ENCODE data around the gene GRM5.

The GRM5 gene

GRCh38 chr11:88626216-88626615 is 439.6 kb downstream of the GRM5 start:
- H4K91ac ChIP-seq (ENCODE audit: low read depth, low read length, poor library complexity): no peak overlapping the region
- no peak overlapping the region for H2BK15ac ChIP-seq (ENCODE audit: low read length)
- no peak overlapping the region for H3K9ac ChIP-seq (ENCODE audit: low read depth, low read length, poor library complexity)
- H3K14ac ChIP-seq (ENCODE audit: low read length): no peak overlapping the region
- H2AK5ac ChIP-seq (ENCODE audit: low read depth, low read length): no peak overlapping the region
- H4K8ac ChIP-seq (ENCODE audit: low read depth, low read length): no peak overlapping the region
- no peaks in the 10 kb centered on the region for H3K27me3 ChIP-seq (ENCODE audit: control insufficient read depth in 3 of 3, insufficient read depth in 3 of 3, low read depth in 1 of 3, low read length in 3 of 3)
- no peaks in the 10 kb centered on the region for H3K9me3 ChIP-seq (replicated peaks in 1 of 2; ENCODE audit: control insufficient read depth in 2 of 2, insufficient read depth in 1 of 2, low read depth in 1 of 2, low read length in 2 of 2)
- no peak overlapping the region for H3K4me2 ChIP-seq (ENCODE audit: insufficient read depth, low read length, poor library complexity, severe bottlenecking)
- H3K4me1 ChIP-seq (ENCODE audit: control insufficient read depth in 2 of 2, insufficient read depth in 1 of 2, low read depth in 1 of 2, low read length in 2 of 2): peaks cover 0 to under 1% of the 10 kb centered on the region in 2 donors
- no peaks in the 10 kb centered on the region for H3K36me3 ChIP-seq (replicated peaks in 1 of 2; ENCODE audit: control insufficient read depth in 2 of 2, insufficient read depth in 2 of 2, low read length in 2 of 2)
- no peak overlapping the region for H3K23ac ChIP-seq (ENCODE audit: low read depth, low read length, poor library complexity)
- H3K18ac ChIP-seq (ENCODE audit: low read length): no peak overlapping the region
- no peaks in the 10 kb centered on the region for H3K79me1 ChIP-seq (ENCODE audit: low read depth, low read length)
- no peak overlapping the region for H3K4me3 ChIP-seq (ENCODE audit: low read length in 2 of 2)
- DNase-seq (ENCODE audit: low spot score): no peak
- no peak overlapping the region for H2AFZ ChIP-seq (ENCODE audit: low read length)
- H2BK5ac ChIP-seq (ENCODE audit: low read length): no peak overlapping the region
- no peak overlapping the region for H2BK120ac ChIP-seq (ENCODE audit: low read depth, low read length)
- no peak overlapping the region for H2BK12ac ChIP-seq (ENCODE audit: low read length)
- WGBS, 2 donors (ENCODE audit: extremely low coverage in 2 of 2, insufficient read length in 2 of 2, insufficient replicate concordance in 1 of 2): no CpG with 5 or more reads among the region's 4 CpGs
- no peak overlapping the region for H3K27ac ChIP-seq (replicated peaks; ENCODE audit: low read length)
- no peak overlapping the region for H3K4ac ChIP-seq (ENCODE audit: low read length)

DNA sequence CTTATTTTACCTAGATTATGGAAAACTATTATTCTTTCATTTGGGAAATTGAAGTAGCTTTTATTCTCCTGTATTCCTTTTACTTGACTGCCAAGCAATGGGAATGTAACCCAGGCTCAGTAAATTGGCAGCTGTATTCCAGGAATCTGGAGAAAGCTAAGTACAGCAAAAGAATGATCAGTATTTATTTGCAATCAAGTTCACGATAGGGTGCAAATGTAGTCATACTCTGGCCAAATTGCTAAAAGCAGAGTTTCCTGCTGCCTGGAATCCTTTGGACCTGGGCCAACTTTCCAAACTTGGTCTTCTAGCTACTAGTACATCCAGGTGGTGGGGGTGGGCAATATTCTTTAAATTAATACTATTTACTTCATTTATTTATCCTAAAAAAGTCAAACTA is 442.3 kb downstream of the GRM5 start:
- no peaks in the 10 kb centered on the region for H3K79me1 ChIP-seq (ENCODE audit: low read depth, low read length)
- H2BK5ac ChIP-seq (ENCODE audit: low read length): no peak overlapping the region
- no peak overlapping the region for H3K23ac ChIP-seq (ENCODE audit: low read depth, low read length, poor library complexity)
- H3K14ac ChIP-seq (ENCODE audit: low read length): no peak overlapping the region
- no peak overlapping the region for H3K4ac ChIP-seq (ENCODE audit: low read length)
- no peaks in the 10 kb centered on the region for H3K9me3 ChIP-seq (replicated peaks in 1 of 2; ENCODE audit: control insufficient read depth in 2 of 2, insufficient read depth in 1 of 2, low read depth in 1 of 2, low read length in 2 of 2)
- no peak overlapping the region for H2BK15ac ChIP-seq (ENCODE audit: low read length)
- no peaks in the 10 kb centered on the region for H3K27me3 ChIP-seq (ENCODE audit: control insufficient read depth in 3 of 3, insufficient read depth in 3 of 3, low read depth in 1 of 3, low read length in 3 of 3)
- no peak overlapping the region for H3K4me3 ChIP-seq (ENCODE audit: low read length in 2 of 2)
- H2AFZ ChIP-seq (ENCODE audit: low read length): no peak overlapping the region
- H3K18ac ChIP-seq (ENCODE audit: low read length): no peak overlapping the region
- no peak for DNase-seq (ENCODE audit: low spot score)
- no CpG with 5 or more reads among the region's 1 CpG for WGBS, 2 donors (ENCODE audit: extremely low coverage in 2 of 2, insufficient read length in 2 of 2, insufficient replicate concordance in 1 of 2)
- H2BK12ac ChIP-seq (ENCODE audit: low read length): no peak overlapping the region
- no peak overlapping the region for H3K9ac ChIP-seq (ENCODE audit: low read depth, low read length, poor library complexity)
- no peak overlapping the region for H2AK5ac ChIP-seq (ENCODE audit: low read depth, low read length)
- no peak overlapping the region for H3K27ac ChIP-seq (replicated peaks; ENCODE audit: low read length)
- H4K91ac ChIP-seq (ENCODE audit: low read depth, low read length, poor library complexity): no peak overlapping the region
- no peak overlapping the region for H2BK120ac ChIP-seq (ENCODE audit: low read depth, low read length)
- no peaks in the 10 kb centered on the region for H3K36me3 ChIP-seq (replicated peaks in 1 of 2; ENCODE audit: control insufficient read depth in 2 of 2, insufficient read depth in 2 of 2, low read length in 2 of 2)
- no peak overlapping the region for H4K8ac ChIP-seq (ENCODE audit: low read depth, low read length)
- H3K4me2 ChIP-seq (ENCODE audit: insufficient read depth, low read length, poor library complexity, severe bottlenecking): no peak overlapping the region
- H3K4me1 ChIP-seq (ENCODE audit: control insufficient read depth in 2 of 2, insufficient read depth in 1 of 2, low read depth in 1 of 2, low read length in 2 of 2): peaks cover 0 to 4% of the 10 kb centered on the region in 2 donors

- Histone ChIP-seq H4K8ac (ENCODE audit: low read depth, low read length) (no peak overlapping the region), H3K4me1 (ENCODE audit: control insufficient read depth in 2 of 2, insufficient read depth in 1 of 2, low read depth in 1 of 2, low read length in 2 of 2) (peaks cover 0 to 4% of the 10 kb centered on the region in 2 donors), H3K4ac (ENCODE audit: low read length) (no peak overlapping the region), H2BK120ac (ENCODE audit: low read depth, low read length) (no peak overlapping the region), H2BK12ac (ENCODE audit: low read length) (no peak overlapping the region), H2BK15ac (ENCODE audit: low read length) (no peak overlapping the region), H2BK5ac (ENCODE audit: low read length) (no peak overlapping the region), H3K27ac (replicated peaks; ENCODE audit: low read length) (no peak overlapping the region), H3K9ac (ENCODE audit: low read depth, low read length, poor library complexity) (no peak overlapping the region), H4K91ac (ENCODE audit: low read depth, low read length, poor library complexity) (no peak overlapping the region), H3K4me2 (ENCODE audit: insufficient read depth, low read length, poor library complexity, severe bottlenecking) (no peak overlapping the region), H2AK5ac (ENCODE audit: low read depth, low read length) (no peak overlapping the region), H3K27me3 (ENCODE audit: control insufficient read depth in 3 of 3, insufficient read depth in 3 of 3, low read depth in 1 of 3, low read length in 3 of 3) (no peaks in the 10 kb centered on the region), H3K79me1 (ENCODE audit: low read depth, low read length) (no peaks in the 10 kb centered on the region), H2AFZ (ENCODE audit: low read length) (no peak overlapping the region), H3K36me3 (replicated peaks in 1 of 2; ENCODE audit: control insufficient read depth in 2 of 2, insufficient read depth in 2 of 2, low read length in 2 of 2) (no peaks in the 10 kb centered on the region), H3K4me3 (ENCODE audit: low read length in 2 of 2) (no peak overlapping the region), H3K18ac (ENCODE audit: low read length) (no peak overlapping the region), H3K14ac (ENCODE audit: low read length) (no peak overlapping the region), H3K23ac (ENCODE audit: low read depth, low read length, poor library complexity) (no peak overlapping the region), H3K9me3 (replicated peaks in 1 of 2; ENCODE audit: control insufficient read depth in 2 of 2, insufficient read depth in 1 of 2, low read depth in 1 of 2, low read length in 2 of 2) (no peaks in the 10 kb centered on the region)
- no peak for DNase-seq (ENCODE audit: low spot score)
- no CpG with 5 or more reads among the region's 2 CpGs for whole genome bisulfite sequencing, 2 donors (ENCODE audit: extremely low coverage in 2 of 2, insufficient read length in 2 of 2, insufficient replicate concordance in 1 of 2)
Observed at GRCh38 chr11:88620568-88621130, 445.1 kb downstream of the GRM5 start.

- Histone ChIP-seq H3K27me3 (ENCODE audit: control insufficient read depth in 3 of 3, insufficient read depth in 3 of 3, low read depth in 1 of 3, low read length in 3 of 3) (no peaks in the 10 kb centered on the region), H4K8ac (ENCODE audit: low read depth, low read length) (no peak overlapping the region), H3K23ac (ENCODE audit: low read depth, low read length, poor library complexity) (no peak overlapping the region), H2AK5ac (ENCODE audit: low read depth, low read length) (no peak overlapping the region), H2BK12ac (ENCODE audit: low read length) (no peak overlapping the region), H3K14ac (ENCODE audit: low read length) (no peak overlapping the region), H3K4me2 (ENCODE audit: insufficient read depth, low read length, poor library complexity, severe bottlenecking) (no peak overlapping the region), H3K18ac (ENCODE audit: low read length) (no peak overlapping the region), H3K27ac (replicated peaks; ENCODE audit: low read length) (no peak overlapping the region), H2AFZ (ENCODE audit: low read length) (no peak overlapping the region), H2BK15ac (ENCODE audit: low read length) (no peak overlapping the region), H3K4me3 (ENCODE audit: low read length in 2 of 2) (no peak overlapping the region), H3K9me3 (replicated peaks in 1 of 2; ENCODE audit: control insufficient read depth in 2 of 2, insufficient read depth in 1 of 2, low read depth in 1 of 2, low read length in 2 of 2) (no peaks in the 10 kb centered on the region), H3K79me1 (ENCODE audit: low read depth, low read length) (no peaks in the 10 kb centered on the region), H3K4ac (ENCODE audit: low read length) (no peak overlapping the region), H3K4me1 (ENCODE audit: control insufficient read depth in 2 of 2, insufficient read depth in 1 of 2, low read depth in 1 of 2, low read length in 2 of 2) (peaks cover 0 to 4% of the 10 kb centered on the region in 2 donors), H2BK120ac (ENCODE audit: low read depth, low read length) (no peak overlapping the region), H4K91ac (ENCODE audit: low read depth, low read length, poor library complexity) (no peak overlapping the region), H3K9ac (ENCODE audit: low read depth, low read length, poor library complexity) (no peak overlapping the region), H3K36me3 (replicated peaks in 1 of 2; ENCODE audit: control insufficient read depth in 2 of 2, insufficient read depth in 2 of 2, low read length in 2 of 2) (no peaks in the 10 kb centered on the region), H2BK5ac (ENCODE audit: low read length) (no peak overlapping the region)
- no peak for DNase-seq (ENCODE audit: low spot score)
Observed at GRCh38 chr11:88619656-88620385, 446.0 kb downstream of the GRM5 start.

Measured in neuronal stem cell (in vitro differentiated cells).